SK-N-SH (cell line): ENCODE measurements around the gene CDH4. TPM values are rescaled to one million over a fixed set of nuclear protein-coding genes. Genes with fewer than 3 reads are reported as not detected.

Source experiments
- CTCF ChIA-PET: fragments of 300-600, 350-600 bp; formaldehyde crosslinking; extraction: SDS; loops from one replicate; lab custom pipeline; 2021; lab: Yijun Ruan, JAX
- POLR2A ChIA-PET: fragments of 350-600 bp; sonication (Branson Sonifier 250); formaldehyde crosslinking; extraction: SDS; loops from one replicate; lab custom pipeline; 2020; ENCODE audit warnings: antibody characterized with exemption, inconsistent platforms; lab: Yijun Ruan, JAX
- DNase-seq: peaks from one replicate; pipeline ENCODE4 v3.0.0; 2012
- H2AFZ ChIP-seq: fragments of 200-600 bp; sonication (generic); 2 replicates; pipeline ENCODE4 v1.8.1; 2016; ENCODE audit warnings: antibody characterized with exemption, mild to moderate bottlenecking, low read depth
- H3F3A ChIP-seq: fragments of 200-600 bp; sonication (generic); replicated peaks from 2 replicates; pipeline ENCODE3; 2016; ENCODE audit warnings: antibody characterized with exemption, mild to moderate bottlenecking; ENCODE audit not compliant: insufficient read depth
- H3K27ac ChIP-seq, 2 experiments: fragments of 200-500 bp in 1 of 2; fragments of 200-600 bp in 1 of 2; sonication (Bioruptor generic) in 1 of 2; sonication (generic), shearing (Covaris generic) in 1 of 2; 2 replicates each; pipeline versions ENCODE4 v1.5.1 to v1.6.1; 2014 to 2016; ENCODE audit warnings: low read depth in 2 of 2, inconsistent platforms in 1 of 2, low read length in 1 of 2, mild to moderate bottlenecking in 1 of 2, mixed read lengths in 1 of 2
- H3K27me3 ChIP-seq: fragments of 200-600 bp; sonication (generic), shearing (Covaris generic); 2 replicates; pipeline ENCODE4 v1.6.1; 2016; ENCODE audit warnings: mixed run types; ENCODE audit not compliant: insufficient read depth
- H3K36me3 ChIP-seq, 2 experiments: fragments of 200-500 bp in 1 of 2; fragments of 200-600 bp in 1 of 2; sonication (Bioruptor generic) in 1 of 2; sonication (generic) in 1 of 2; replicated peaks in 1 of 2; 2 replicates each; pipeline versions ENCODE3 to v1.5.1; 2014 to 2016; ENCODE audit warnings: low read length in 1 of 2, mild to moderate bottlenecking in 1 of 2; ENCODE audit not compliant: insufficient read depth in 2 of 2, control insufficient read depth in 1 of 2
- H3K4me1 ChIP-seq, 2 experiments: fragments of 200-500 bp in 1 of 2; fragments of 200-600 bp in 1 of 2; sonication (Bioruptor generic) in 1 of 2; sonication (generic), shearing (Covaris generic) in 1 of 2; 2 replicates each; pipeline versions ENCODE4 v1.5.1 to v1.6.1; 2014 to 2016; ENCODE audit warnings: low read depth in 1 of 2, low read length in 1 of 2, mixed run types in 1 of 2; ENCODE audit not compliant: insufficient read depth in 2 of 2, control insufficient read depth in 1 of 2
- H3K4me2 ChIP-seq: fragments of 200-600 bp; sonication (generic), shearing (Covaris generic); 2 replicates; pipeline ENCODE4 v1.6.1; 2017; ENCODE audit warnings: mixed run types
- H3K4me3 ChIP-seq, 2 experiments: fragments of 200-500 bp in 1 of 2; fragments of 200-600 bp in 1 of 2; sonication (Bioruptor generic) in 1 of 2; sonication (generic), shearing (Covaris generic) in 1 of 2; 2 replicates each; pipeline versions ENCODE4 v1.5.1 to v1.8.1; 2014 to 2016; ENCODE audit warnings: low read depth in 2 of 2, inconsistent platforms in 1 of 2, low read length in 1 of 2, mild to moderate bottlenecking in 1 of 2, mixed read lengths in 1 of 2, moderate library complexity in 1 of 2
- H3K79me2 ChIP-seq: fragments of 200-600 bp; sonication (generic); 2 replicates; pipeline ENCODE4 v1.8.1; 2017; ENCODE audit warnings: mild to moderate bottlenecking; ENCODE audit not compliant: insufficient read depth
- H3K9ac ChIP-seq: fragments of 200-600 bp; sonication (generic); 2 replicates; pipeline ENCODE4 v1.6.1; 2017; ENCODE audit warnings: mixed run types
- H3K9me2 ChIP-seq: fragments of 200-600 bp; sonication (generic); 2 replicates; pipeline ENCODE4 v1.6.1; 2017; ENCODE audit warnings: mixed run types
- H3K9me3 ChIP-seq: fragments of 200-600 bp; sonication (generic); 2 replicates; pipeline ENCODE4 v1.6.1; 2017; ENCODE audit warnings: mixed run types, mild to moderate bottlenecking, moderate library complexity
- H4K20me1 ChIP-seq: fragments of 200-600 bp; sonication (generic); 2 replicates; pipeline ENCODE4 v1.6.1; 2017; ENCODE audit warnings: mild to moderate bottlenecking, mixed run types; ENCODE audit not compliant: insufficient read depth
- ELF1 ChIP-seq: IDR thresholded peaks from 2 replicates; pipeline ENCODE4 v1.4.0; 2012
- EP300 ChIP-seq, 2 experiments: IDR thresholded peaks; 2 replicates each; pipeline versions ENCODE4 v1.4.0 to v1.6.1; 2012; ENCODE audit warnings: borderline replicate concordance in 1 of 2, low read depth in 1 of 2, low read length in 1 of 2
- FOSL2 ChIP-seq: IDR thresholded peaks from 2 replicates; pipeline ENCODE4 v1.4.0; 2012; ENCODE audit warnings: low read depth, mild to moderate bottlenecking, moderate library complexity, borderline replicate concordance
- GATA2 ChIP-seq: sonication (generic); formaldehyde crosslinking; IDR thresholded peaks from 2 replicates; pipeline ENCODE4 v1.5.0; 2020; ENCODE audit warnings: mild to moderate bottlenecking, missing genetic modification reagents
- MEF2A ChIP-seq: IDR thresholded peaks from 2 replicates; pipeline ENCODE4 v1.4.0; 2012; ENCODE audit warnings: low read depth, borderline replicate concordance
- POLR2AphosphoS5 ChIP-seq: IDR thresholded peaks from 2 replicates; pipeline ENCODE4 v1.6.1; 2012; ENCODE audit warnings: low read depth, low read length
- RAD21 ChIP-seq: IDR thresholded peaks from 2 replicates; pipeline ENCODE4 v1.6.1; 2012; ENCODE audit warnings: mild to moderate bottlenecking, low read length
- RCOR1 ChIP-seq: fragments of 150-350 bp; IDR thresholded peaks from 2 replicates; pipeline ENCODE4 v1.6.1; 2017; ENCODE audit warnings: antibody characterized with exemption, low read length
- REST ChIP-seq: IDR thresholded peaks from 2 replicates; pipeline ENCODE4 v1.6.1; 2012; ENCODE audit warnings: mild to moderate bottlenecking, low read depth, low read length, moderate library complexity
- TAF1 ChIP-seq: IDR thresholded peaks from 2 replicates; pipeline ENCODE4 v1.6.1; 2012; ENCODE audit warnings: low read depth, mild to moderate bottlenecking, low read length, moderate library complexity, borderline replicate concordance
- TCF12 ChIP-seq: IDR thresholded peaks from 2 replicates; pipeline ENCODE4 v1.4.0; 2012
- YY1 ChIP-seq: IDR thresholded peaks from 2 replicates; pipeline ENCODE4 v1.4.0; 2012; ENCODE audit warnings: low read depth, mild to moderate bottlenecking
- WGBS: methylation state at CpG from one replicate; pipeline ENCODE4 v1.1.6; 2017; ENCODE audit warnings: low lambda C conversion rate; 5-methylcytosine and 5-hydroxymethylcytosine counted together
- polyA plus RNA-seq, 3 experiments: library from polyadenylated mRNA; depleted of rRNA; stranded (reverse); fragments of >200 nt; gene quantifications; 2 replicates each; pipeline ENCODE4 v1.2.3, GENCODE V29; 2012
- TF ChIP-seq, protein P1 (sequence below): IDR thresholded peaks from 2 replicates; pipeline ENCODE4 v1.4.0; 2012; ENCODE audit warnings: low read depth, borderline replicate concordance

Gene CDH4
- polyA plus RNA-seq, 1 of the 3 experiments (the other 2 are of a cell fraction), result not detected

DNA sequence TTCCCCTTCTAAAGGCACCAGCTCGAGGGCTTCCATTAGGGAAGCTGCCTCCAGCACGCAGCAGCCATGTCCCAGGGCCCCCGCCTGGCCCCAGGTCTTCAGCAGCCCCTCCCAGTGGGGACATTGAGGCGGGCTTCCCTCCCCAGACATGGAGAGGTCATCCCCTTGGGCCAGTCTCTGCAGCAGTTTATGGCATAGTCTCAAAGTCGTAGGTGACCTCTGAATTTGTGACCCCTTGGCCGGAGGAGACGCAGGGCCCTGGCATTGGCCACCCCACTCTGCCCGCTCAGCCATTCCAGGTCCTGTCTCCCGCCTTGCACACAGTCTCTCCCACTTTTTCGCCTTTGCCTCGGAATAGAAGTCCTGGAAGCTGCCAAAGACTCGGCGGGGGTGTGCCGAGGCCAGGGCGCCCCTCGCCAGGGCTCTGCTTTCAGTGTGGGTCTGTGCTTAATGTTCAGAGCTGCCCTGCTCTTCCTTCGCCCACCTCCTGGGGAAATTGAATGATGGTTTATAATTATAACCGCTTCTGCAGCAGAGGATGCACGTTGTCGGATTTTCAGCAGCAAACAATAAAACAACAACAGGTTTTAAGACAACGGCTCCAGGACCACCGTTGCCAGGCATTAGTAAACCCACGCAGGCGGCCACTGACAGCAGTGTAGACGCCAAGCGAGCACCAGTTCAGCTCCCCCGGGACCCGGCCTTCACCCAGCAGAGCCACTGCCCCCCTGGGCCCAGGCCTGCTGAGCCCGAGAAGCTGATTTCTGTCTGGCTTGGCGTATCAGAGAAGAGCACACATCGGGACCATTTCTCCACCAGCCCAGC, 626.6 kb downstream of the CDH4 start (continued):
- no peak for TF ChIP-seq REST

DNA sequence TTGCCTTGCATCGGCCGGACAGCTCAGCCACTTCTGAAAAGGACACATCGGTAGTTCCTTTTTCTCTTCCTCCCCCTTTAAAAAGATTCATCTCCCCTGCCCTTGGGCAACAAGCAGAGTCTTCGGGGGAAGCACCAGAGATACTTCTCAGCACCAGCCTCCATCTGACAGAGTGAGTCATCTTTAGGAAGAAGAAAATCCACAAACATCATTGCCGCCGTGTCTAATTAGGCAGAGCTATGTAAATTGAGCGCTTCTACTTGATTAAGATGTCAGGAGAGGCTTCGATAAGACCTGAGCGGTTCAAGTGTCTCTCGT, 627.2 kb downstream of the CDH4 start:
- Histone ChIP-seq H3K27ac (no peak overlapping the region), H3K9ac (no peak overlapping the region), H3K79me2 (no peaks in the 10 kb centered on the region), H3K9me3 (no peaks in the 10 kb centered on the region), H3K4me2 (no peak overlapping the region), H4K20me1 (no peaks in the 10 kb centered on the region), H3K36me3 (no peaks in the 10 kb centered on the region), H3K4me1 (no peaks in the 10 kb centered on the region), H3K27me3 (no peaks in the 10 kb centered on the region), H2AFZ (no peak overlapping the region), H3K4me3 (no peak overlapping the region), H3K9me2 (no peaks in the 10 kb centered on the region), H3F3A (no peaks in the 10 kb centered on the region)
- POLR2A ChIA-PET, result no interaction called here
- DNase-seq, result no peak
- 72% methylated on average over 10 of the region's 10 CpGs for WGBS
- CTCF ChIA-PET, result interaction anchor here (2.6 kb wide), 1 partner anchor 17 kb away, joined by 6 read pairs; no protein-coding TSS in a partner anchor
- TF ChIP-seq TCF12 (no peak), GATA2 (CRISPR knock-in tag) (no peak), MEF2A (no peak), POLR2AphosphoS5 (no peak), FOSL2 (no peak), YY1 (no peak), EP300 (IDR thresholded peaks at IDR 0.05; ENCODE audit: borderline replicate concordance in 1 of 2, low read depth in 1 of 2, low read length in 1 of 2) (no peak), ELF1 (no peak), TAF1 (no peak), RCOR1 (no peak), RAD21 (no peak)
- TF ChIP-seq, protein P1, sequence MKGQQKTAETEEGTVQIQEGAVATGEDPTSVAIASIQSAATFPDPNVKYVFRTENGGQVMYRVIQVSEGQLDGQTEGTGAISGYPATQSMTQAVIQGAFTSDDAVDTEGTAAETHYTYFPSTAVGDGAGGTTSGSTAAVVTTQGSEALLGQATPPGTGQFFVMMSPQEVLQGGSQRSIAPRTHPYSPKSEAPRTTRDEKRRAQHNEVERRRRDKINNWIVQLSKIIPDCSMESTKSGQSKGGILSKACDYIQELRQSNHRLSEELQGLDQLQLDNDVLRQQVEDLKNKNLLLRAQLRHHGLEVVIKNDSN, result no peak
